NOMO-1 (cell line): Measurements from ENCODE around the gene P2RX3.
"Not testable (repeated sequence)": the region's sequence is repeated elsewhere in the genome, so short reads cannot be mapped to it uniquely, and the experiment has no call there.

Experiments used
- DNase-seq, 2 experiments: peaks; one replicate each; lab custom pipeline; 2025; ENCODE audit not compliant: unreplicated experiment in 2 of 2; lab: John Stamatoyannopoulos, UW

Gene P2RX3

GRCh38 chr11:57338142-57338541 is at the start of gene P2RX3:
Gene P2RX3 (plus strand): TSS chr11:57338352. CDS start chr11:57338551, 199 bp downstream.
- no peak for DNase-seq

GRCh38 chr11:57288771-57289579 is 49.2 kb upstream of the P2RX3 start:
- DNase-seq: no peak

GRCh38 chr11:57290288-57290687 is 47.9 kb upstream of the P2RX3 start:
- no peak for DNase-seq

DNA sequence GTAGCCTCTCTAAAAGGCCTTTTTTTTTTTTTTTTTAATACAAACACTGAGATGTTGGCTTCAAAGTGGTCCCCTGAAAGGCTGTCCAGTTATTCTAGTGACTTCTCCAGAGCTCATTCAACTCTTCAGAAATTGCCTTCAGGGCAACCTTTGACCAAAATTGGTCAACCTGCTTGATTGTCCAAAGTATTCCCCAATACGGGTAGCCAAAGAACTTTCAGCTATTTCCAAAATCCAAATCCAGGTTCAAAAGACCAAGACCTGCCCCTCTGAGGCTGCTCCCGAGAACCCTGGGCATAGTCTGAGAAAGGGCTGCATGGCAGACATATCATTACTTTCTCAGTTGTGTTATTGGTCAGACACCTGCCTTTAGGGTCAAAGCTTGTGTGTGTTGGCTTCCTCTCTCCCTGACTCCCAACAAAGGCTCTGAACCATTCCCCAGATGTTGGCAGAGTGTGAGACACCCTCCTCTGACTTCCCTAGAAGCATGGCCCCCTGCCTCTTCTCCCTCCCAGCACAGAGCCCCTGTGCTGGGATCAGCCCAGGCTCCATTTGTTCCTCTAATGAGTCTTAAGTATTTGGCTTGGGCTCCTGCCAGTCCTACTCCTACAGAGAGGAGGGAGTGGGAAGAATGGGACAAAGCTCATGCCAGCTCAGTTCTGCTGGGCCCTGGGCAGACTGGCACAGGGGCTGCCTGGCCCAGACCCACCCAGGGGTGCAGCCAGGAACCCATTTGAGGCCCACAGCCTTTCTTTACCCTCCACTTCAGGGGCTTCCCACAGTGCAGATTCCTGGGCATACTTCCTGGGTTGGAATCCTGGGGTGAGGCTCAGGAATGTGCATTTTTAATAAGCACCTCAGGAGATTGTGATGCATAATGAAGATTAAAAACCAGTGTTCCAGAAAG is 43.7 kb upstream of the P2RX3 start:
- DNase-seq: no peak

- DNase-seq: not testable (repeated sequence)
Observed at GRCh38 chr11:57296205-57296604, 41.9 kb upstream of the P2RX3 start.

GRCh38 chr11:57297221-57297620 is 40.9 kb upstream of the P2RX3 start:
- no peak for DNase-seq

- DNase-seq: no peak
Observed at GRCh38 chr11:57299150-57299737, 38.9 kb upstream of the P2RX3 start.

- DNase-seq: no peak
Observed at GRCh38 chr11:57300785-57301184, 37.4 kb upstream of the P2RX3 start.

DNA sequence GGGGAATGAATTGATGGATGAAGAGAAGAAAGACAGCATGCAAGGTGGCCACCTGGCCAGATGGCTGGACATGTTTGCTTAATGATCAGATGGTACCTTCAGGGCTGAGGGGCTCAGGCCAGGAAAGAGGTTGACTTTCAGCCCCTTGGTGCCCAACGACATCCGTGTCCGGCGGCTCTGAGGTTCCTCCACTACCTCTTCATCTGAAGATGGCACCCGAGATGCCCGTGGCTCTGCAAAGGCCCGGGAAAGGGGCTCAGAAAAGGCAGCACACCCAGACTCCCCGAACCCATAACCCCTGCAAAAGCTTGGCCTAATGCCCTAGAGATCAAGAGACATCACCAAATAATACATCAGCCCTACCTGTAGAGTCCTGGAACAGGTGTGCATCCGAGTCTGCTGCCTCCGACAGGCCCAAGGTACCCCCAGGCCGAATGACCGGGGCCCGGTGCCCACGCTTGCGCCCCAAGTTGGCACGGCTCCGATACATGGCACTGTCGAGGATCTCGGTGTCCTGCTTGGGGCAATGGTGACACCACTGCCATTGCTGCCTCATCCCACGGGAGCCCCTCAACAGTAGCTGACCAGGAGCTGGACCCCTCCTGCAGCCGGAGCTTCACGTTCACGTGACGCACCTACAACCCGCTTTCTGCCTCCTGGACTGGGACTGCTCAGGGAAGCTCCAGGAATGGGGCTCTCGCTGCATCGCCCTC is 36.3 kb upstream of the P2RX3 start:
- no peak for DNase-seq

DNA sequence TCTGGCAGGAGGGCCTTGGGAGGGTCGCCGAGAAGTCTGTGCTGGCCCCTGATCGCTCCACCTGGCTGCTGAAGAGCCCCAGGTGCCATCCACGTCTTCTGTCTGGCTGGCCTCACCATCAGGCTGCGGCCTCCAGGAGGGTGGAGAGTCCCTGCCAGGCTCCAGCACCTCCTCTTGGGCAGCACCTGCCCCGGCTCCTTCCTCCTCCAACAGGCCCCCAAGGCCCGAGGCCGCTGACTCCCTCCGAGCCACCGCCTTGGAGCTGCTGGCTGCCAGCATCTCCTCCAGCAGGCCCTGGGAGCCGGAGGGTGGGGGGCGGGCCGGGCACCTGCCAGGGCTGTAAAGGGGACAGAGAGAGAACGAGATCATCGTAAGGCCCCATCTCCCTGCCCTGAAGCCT is 35.7 kb upstream of the P2RX3 start:
- DNase-seq: no peak

- DNase-seq: no peak
Observed at GRCh38 chr11:57303280-57303989, 34.7 kb upstream of the P2RX3 start.

- no peak for DNase-seq
Observed at GRCh38 chr11:57303990-57304579, 34.1 kb upstream of the P2RX3 start.

- DNase-seq: no peak
Observed at GRCh38 chr11:57305523-57305922, 32.6 kb upstream of the P2RX3 start.

DNA sequence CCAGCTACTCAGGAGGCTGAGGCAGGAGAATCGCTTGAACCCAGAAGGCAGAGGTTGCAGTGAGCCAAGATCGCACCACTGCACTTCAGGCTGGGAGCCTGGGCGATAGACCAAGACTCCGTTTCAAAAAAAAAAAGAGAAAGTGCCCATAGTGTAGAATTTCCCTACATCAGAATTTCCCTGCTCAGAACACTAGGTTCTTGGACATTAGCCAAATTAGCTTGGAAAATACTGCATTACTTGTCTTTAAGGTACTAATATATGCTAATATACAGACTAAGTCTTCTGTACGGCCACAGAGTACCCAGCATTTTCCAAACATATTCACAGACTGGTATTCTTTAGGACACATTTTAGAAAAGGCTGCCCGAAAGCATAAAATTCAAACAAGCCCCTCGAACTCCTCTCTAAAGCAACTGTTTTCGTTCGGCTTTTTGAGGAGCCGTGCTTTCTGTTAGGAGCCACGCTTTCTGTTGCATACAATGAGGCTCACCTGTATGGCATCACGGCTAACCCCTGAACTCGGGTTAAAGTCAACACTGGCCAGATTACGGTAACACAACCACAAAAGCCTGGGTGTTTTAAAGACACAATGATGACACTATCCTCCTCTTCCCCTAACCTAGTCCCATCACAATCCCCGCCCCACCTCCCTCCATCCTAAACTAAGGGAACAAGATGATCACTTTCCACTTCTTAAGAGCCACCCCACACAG is 31.8 kb upstream of the P2RX3 start:
- no peak for DNase-seq

- no peak for DNase-seq
Observed at GRCh38 chr11:57306940-57307565, 31.1 kb upstream of the P2RX3 start.

DNA sequence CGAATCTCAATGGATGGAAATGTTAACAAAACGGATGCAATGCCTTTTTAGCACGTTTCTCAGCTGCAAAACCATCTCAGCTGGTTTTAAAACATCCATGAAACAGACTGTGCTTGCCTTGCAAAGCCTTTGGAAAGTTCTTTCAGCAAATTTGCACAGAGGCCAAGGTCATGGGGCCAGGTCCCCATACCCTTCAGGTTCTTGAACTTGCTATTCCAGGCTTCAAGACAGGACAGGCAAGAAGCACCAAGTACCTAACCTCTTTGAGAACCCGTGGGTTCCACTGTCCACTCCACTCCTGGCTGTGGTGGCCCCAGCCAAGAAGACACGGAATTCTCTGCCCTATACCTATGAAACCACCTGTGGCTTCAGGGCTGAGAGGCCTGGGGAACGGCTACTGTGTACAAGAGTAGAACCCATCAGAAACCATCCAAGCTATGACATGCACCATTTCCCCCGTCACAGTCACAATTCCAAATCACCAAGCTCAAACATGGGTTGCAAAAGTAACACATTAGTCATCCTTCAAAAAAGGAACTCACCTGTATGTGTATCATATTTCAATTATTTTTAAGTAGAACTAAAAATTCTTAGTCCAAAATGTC is 30.4 kb upstream of the P2RX3 start:
- no peak for DNase-seq

GRCh38 chr11:57308426-57309060 is 29.6 kb upstream of the P2RX3 start:
- no peak for DNase-seq
